ENCODE measurements around the gene EME1.

EME1 gene

GRCh38 chr17:50328363-50329325 is 44.4 kb upstream of the EME1 start:
- Histone ChIP-seq H3K36me3 (replicated peaks; ENCODE audit: insufficient read depth, low read length) (no peaks in the 10 kb centered on the region), H3K9me3 (replicated peaks; ENCODE audit: insufficient read depth, low read length) (no peaks in the 10 kb centered on the region), H4K20me1 (ENCODE audit: insufficient read depth, low read length) (no peaks in the 10 kb centered on the region), H3K79me2 (ENCODE audit: low read length) (no peaks in the 10 kb centered on the region), H3K4me3 (ENCODE audit: low read length) (no peak overlapping the region), H3K9ac (ENCODE audit: low read length) (no peak overlapping the region), H3F3A (ENCODE audit: insufficient read depth, low read length) (no peaks in the 10 kb centered on the region), H3K27ac (ENCODE audit: low read length) (no peak overlapping the region), H2AFZ (ENCODE audit: low read length) (no peak overlapping the region), H3K4me2 (ENCODE audit: low read depth, low read length) (no peak overlapping the region), H3K27me3 (replicated peaks; ENCODE audit: insufficient read depth, low read length) (no peaks in the 10 kb centered on the region; the same call in 1 of the 2 replicates), H3K9me2 (replicated peaks; ENCODE audit: insufficient read depth, low read length) (no peaks in the 10 kb centered on the region), H3K4me1 (ENCODE audit: low read length) (no peaks in the 10 kb centered on the region)
- TF ChIP-seq EZH2phosphoT487 (IDR thresholded peaks at IDR 0.05; ENCODE audit: low read length) (no peak), EZH2 (optimal IDR thresholded peaks at IDR 0.05; ENCODE audit: low read depth, low read length) (no peak)
- TF ChIP-seq, protein P1, sequence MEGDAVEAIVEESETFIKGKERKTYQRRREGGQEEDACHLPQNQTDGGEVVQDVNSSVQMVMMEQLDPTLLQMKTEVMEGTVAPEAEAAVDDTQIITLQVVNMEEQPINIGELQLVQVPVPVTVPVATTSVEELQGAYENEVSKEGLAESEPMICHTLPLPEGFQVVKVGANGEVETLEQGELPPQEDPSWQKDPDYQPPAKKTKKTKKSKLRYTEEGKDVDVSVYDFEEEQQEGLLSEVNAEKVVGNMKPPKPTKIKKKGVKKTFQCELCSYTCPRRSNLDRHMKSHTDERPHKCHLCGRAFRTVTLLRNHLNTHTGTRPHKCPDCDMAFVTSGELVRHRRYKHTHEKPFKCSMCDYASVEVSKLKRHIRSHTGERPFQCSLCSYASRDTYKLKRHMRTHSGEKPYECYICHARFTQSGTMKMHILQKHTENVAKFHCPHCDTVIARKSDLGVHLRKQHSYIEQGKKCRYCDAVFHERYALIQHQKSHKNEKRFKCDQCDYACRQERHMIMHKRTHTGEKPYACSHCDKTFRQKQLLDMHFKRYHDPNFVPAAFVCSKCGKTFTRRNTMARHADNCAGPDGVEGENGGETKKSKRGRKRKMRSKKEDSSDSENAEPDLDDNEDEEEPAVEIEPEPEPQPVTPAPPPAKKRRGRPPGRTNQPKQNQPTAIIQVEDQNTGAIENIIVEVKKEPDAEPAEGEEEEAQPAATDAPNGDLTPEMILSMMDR (IDR thresholded peaks at IDR 0.05; ENCODE audit: low read length), result no peak
- no peak for DNase-seq

DNA sequence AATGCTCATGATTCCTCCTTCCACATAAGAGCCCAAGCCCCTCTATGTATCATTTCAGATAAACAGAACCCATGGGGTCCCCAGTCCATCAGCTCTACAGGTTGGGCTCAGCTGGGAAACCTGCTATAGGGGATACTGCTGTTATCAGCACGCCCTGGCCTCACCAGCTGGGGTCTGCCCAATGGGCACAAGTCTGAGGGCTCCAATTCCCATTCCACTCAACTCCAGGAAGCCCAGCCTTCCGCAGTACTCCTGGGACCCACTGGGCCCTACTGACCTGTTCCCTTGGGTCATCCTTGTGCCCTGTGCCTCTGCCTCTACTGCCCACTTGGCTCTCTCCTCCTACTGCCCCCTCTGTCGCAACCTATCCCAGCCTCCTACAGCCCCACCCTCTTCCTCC is 43.3 kb upstream of the EME1 start:
- TF ChIP-seq EZH2 (optimal IDR thresholded peaks at IDR 0.05; ENCODE audit: low read depth, low read length), result no peak
- no peak for TF ChIP-seq EZH2phosphoT487 (IDR thresholded peaks at IDR 0.05; ENCODE audit: low read length)
- Histone ChIP-seq H2AFZ (ENCODE audit: low read length) (no peak overlapping the region), H3K4me2 (ENCODE audit: low read depth, low read length) (no peak overlapping the region)

GRCh38 chr17:50330151-50330775 is 42.8 kb upstream of the EME1 start:
- Histone ChIP-seq H3K36me3 (replicated peaks; ENCODE audit: insufficient read depth, low read length) (no peaks in the 10 kb centered on the region), H3K9ac (ENCODE audit: low read length) (no peak overlapping the region), H3K9me2 (replicated peaks; ENCODE audit: insufficient read depth, low read length) (no peaks in the 10 kb centered on the region), H3K4me3 (ENCODE audit: low read length) (no peak overlapping the region), H3K79me2 (ENCODE audit: low read length) (no peaks in the 10 kb centered on the region), H3F3A (ENCODE audit: insufficient read depth, low read length) (no peaks in the 10 kb centered on the region), H3K27me3 (replicated peaks; ENCODE audit: insufficient read depth, low read length) (no peaks in the 10 kb centered on the region; the same call in 1 of the 2 replicates), H3K4me2 (ENCODE audit: low read depth, low read length) (no peak overlapping the region), H3K27ac (ENCODE audit: low read length) (no peak overlapping the region), H4K20me1 (ENCODE audit: insufficient read depth, low read length) (no peaks in the 10 kb centered on the region), H2AFZ (ENCODE audit: low read length) (no peak overlapping the region), H3K9me3 (replicated peaks; ENCODE audit: insufficient read depth, low read length) (no peaks in the 10 kb centered on the region), H3K4me1 (ENCODE audit: low read length) (no peaks in the 10 kb centered on the region)
- TF ChIP-seq, protein P1 (IDR thresholded peaks at IDR 0.05; ENCODE audit: low read length), result no peak
- no peak for TF ChIP-seq EZH2 (optimal IDR thresholded peaks at IDR 0.05; ENCODE audit: low read depth, low read length)
- TF ChIP-seq EZH2phosphoT487 (IDR thresholded peaks at IDR 0.05; ENCODE audit: low read length), result no peak
- DNase-seq, result no peak

More for the DNA sequence above, 43.3 kb upstream of the EME1 start:
- no peak overlapping the region for H3K9ac ChIP-seq (ENCODE audit: low read length)
- no peaks in the 10 kb centered on the region for H3K9me2 ChIP-seq (replicated peaks; ENCODE audit: insufficient read depth, low read length)
- H3K4me3 ChIP-seq (ENCODE audit: low read length), result no peak overlapping the region
- no peaks in the 10 kb centered on the region for H3F3A ChIP-seq (ENCODE audit: insufficient read depth, low read length)
- no peaks in the 10 kb centered on the region for H3K4me1 ChIP-seq (ENCODE audit: low read length)
- H3K27me3 ChIP-seq (replicated peaks; ENCODE audit: insufficient read depth, low read length), result no peaks in the 10 kb centered on the region; the same call in 1 of the 2 replicates
- H3K79me2 ChIP-seq (ENCODE audit: low read length), result no peaks in the 10 kb centered on the region
- no peak overlapping the region for H3K27ac ChIP-seq (ENCODE audit: low read length)
- DNase-seq, result no peak
- no peaks in the 10 kb centered on the region for H4K20me1 ChIP-seq (ENCODE audit: insufficient read depth, low read length)
- H3K9me3 ChIP-seq (replicated peaks; ENCODE audit: insufficient read depth, low read length), result no peaks in the 10 kb centered on the region
- H3K36me3 ChIP-seq (replicated peaks; ENCODE audit: insufficient read depth, low read length), result no peaks in the 10 kb centered on the region
